ENCODE results near the gene AMD1. TPM values are rescaled to one million over a fixed set of nuclear protein-coding genes. Genes with fewer than 3 reads are reported as not detected.
"Not testable (repeated sequence)": the region's sequence is repeated elsewhere in the genome, so short reads cannot be mapped to it uniquely, and the experiment has no call there.

The AMD1 gene
- total RNA-seq, 4 donors from 2014 or later = 46.2 to 93.1 (median 59.6) TPM

DNA sequence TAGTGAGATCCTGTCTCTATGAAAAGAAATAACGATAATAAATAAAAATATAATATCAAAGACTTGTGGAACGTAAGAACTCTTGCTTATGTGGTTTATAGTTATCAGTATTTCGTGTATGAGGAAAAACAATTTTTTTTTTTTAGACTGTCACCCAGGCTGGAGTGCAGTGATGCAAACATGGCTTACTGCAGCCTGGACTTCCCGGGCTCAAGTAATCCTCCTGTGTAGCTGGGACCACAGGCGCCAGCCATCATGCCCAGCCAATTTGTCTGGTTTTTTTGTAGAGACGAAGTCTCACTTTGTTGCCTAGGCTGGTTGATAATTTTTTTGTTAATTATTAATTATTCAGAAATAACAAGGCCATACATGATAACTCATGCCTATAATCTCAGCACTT is 40.8 kb upstream of the AMD1 start:
- Histone ChIP-seq H3K4me1 (no peaks in the 10 kb centered on the region), H3K36me3 (no peaks in the 10 kb centered on the region), H3K27me3 (no peaks in the 10 kb centered on the region), H3K4me3 (no peak overlapping the region), H3K27ac (replicated peaks in 1 of 4) (no peak overlapping the region), H3K9me3 (no peaks in the 10 kb centered on the region)
- intact Hi-C loops (cut with DNase I) = no loop called here
- WGBS = 94% methylated on average over 6 of the region's 6 CpGs
- TF ChIP-seq, protein P1, sequence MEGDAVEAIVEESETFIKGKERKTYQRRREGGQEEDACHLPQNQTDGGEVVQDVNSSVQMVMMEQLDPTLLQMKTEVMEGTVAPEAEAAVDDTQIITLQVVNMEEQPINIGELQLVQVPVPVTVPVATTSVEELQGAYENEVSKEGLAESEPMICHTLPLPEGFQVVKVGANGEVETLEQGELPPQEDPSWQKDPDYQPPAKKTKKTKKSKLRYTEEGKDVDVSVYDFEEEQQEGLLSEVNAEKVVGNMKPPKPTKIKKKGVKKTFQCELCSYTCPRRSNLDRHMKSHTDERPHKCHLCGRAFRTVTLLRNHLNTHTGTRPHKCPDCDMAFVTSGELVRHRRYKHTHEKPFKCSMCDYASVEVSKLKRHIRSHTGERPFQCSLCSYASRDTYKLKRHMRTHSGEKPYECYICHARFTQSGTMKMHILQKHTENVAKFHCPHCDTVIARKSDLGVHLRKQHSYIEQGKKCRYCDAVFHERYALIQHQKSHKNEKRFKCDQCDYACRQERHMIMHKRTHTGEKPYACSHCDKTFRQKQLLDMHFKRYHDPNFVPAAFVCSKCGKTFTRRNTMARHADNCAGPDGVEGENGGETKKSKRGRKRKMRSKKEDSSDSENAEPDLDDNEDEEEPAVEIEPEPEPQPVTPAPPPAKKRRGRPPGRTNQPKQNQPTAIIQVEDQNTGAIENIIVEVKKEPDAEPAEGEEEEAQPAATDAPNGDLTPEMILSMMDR (IDR thresholded peaks at IDR 0.05) = no peak
- TF ChIP-seq EP300 (IDR thresholded peaks at IDR 0.05) (no peak), POLR2A (IDR thresholded peaks at IDR 0.05; ENCODE audit: low read depth) (no peak), POLR2AphosphoS5 (IDR thresholded peaks at IDR 0.05) (no peak)
- no peak for DNase-seq (ENCODE audit: extremely low spot score)

GRCh38 chr6:110835751-110836150 is 38.8 kb upstream of the AMD1 start:
- intact Hi-C loops (cut with DNase I); H3K4me3 ChIP-seq; H3K36me3 ChIP-seq; H3K27ac ChIP-seq (replicated peaks in 1 of 4); DNase-seq (ENCODE audit: extremely low spot score); H3K9me3 ChIP-seq; H3K4me1 ChIP-seq; H3K27me3 ChIP-seq: not testable (repeated sequence)
- WGBS = 88% methylated on average over 5 of the region's 5 CpGs

DNA sequence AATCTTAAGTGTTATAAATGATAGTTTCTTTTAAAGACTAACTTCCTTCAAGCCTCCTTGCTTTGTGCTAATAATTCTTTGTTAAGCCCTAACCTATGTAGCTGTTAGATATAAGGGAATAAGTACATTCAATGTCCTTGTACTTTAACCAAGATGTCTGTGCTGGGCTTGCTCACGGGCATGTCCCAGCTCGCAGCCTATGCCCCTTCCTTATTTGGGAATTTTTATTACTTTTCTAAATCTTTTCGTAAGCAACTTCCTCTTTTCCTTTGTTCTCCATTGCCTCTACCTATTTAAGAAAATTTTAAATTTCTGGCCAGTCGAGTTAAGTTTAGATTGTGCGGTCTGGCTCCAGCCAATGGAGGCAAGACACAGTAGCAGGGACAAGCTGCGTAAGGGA is 33.3 kb upstream of the AMD1 start:
- no peak for DNase-seq (ENCODE audit: extremely low spot score)

DNA sequence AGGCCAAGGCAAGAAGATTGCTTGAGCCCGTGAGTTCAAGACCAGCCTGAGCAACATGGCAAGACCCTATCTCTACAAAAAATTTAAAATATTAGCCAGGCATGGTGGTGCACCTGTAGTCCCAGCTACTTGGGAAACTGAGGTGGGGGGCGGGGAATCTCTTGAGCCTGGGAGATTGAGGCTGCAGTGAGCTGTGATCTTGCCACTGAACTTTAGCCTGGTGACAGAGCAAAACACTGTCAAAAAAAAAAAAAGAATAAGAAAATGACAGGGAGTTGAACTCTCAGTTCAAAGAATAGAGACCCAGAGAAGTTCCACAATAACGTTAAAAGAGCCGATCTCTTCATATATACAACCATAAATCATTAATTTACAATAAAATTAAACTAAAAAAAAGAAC is 24.8 kb upstream of the AMD1 start:
- no peak for DNase-seq (ENCODE audit: extremely low spot score)
- H3K36me3 ChIP-seq = no peaks in the 10 kb centered on the region
- WGBS = 74% methylated on average over 4 of the region's 4 CpGs
- intact Hi-C loops (cut with DNase I) = no loop called here
- no peak overlapping the region for H3K4me3 ChIP-seq
- no peaks in the 10 kb centered on the region for H3K9me3 ChIP-seq
- TF ChIP-seq POLR2AphosphoS5 (IDR thresholded peaks at IDR 0.05) (no peak), EP300 (IDR thresholded peaks at IDR 0.05) (no peak), POLR2A (IDR thresholded peaks at IDR 0.05; ENCODE audit: low read depth) (no peak)
- TF ChIP-seq, protein P1 (IDR thresholded peaks at IDR 0.05) = no peak
- no peaks in the 10 kb centered on the region for H3K27me3 ChIP-seq
- no peak overlapping the region for H3K27ac ChIP-seq (replicated peaks in 1 of 4)
- H3K4me1 ChIP-seq = no peaks in the 10 kb centered on the region

More for the DNA sequence above, 33.3 kb upstream of the AMD1 start:
- TF ChIP-seq, protein P1 (IDR thresholded peaks at IDR 0.05) = no peak
- TF ChIP-seq POLR2A (IDR thresholded peaks at IDR 0.05; ENCODE audit: low read depth) = no peak
- TF ChIP-seq POLR2AphosphoS5 (IDR thresholded peaks at IDR 0.05) = no peak
- no peak for TF ChIP-seq EP300 (IDR thresholded peaks at IDR 0.05)
- H3K9me3 ChIP-seq = no peaks in the 10 kb centered on the region
- no peak overlapping the region for H3K4me3 ChIP-seq
- intact Hi-C loops (cut with DNase I) = no loop called here
- H3K36me3 ChIP-seq = no peaks in the 10 kb centered on the region
- 86% methylated on average over 6 of the region's 6 CpGs for WGBS
- H3K27me3 ChIP-seq = no peaks in the 10 kb centered on the region
- H3K27ac ChIP-seq (replicated peaks in 1 of 4) = no peak overlapping the region
- no peaks in the 10 kb centered on the region for H3K4me1 ChIP-seq

DNA sequence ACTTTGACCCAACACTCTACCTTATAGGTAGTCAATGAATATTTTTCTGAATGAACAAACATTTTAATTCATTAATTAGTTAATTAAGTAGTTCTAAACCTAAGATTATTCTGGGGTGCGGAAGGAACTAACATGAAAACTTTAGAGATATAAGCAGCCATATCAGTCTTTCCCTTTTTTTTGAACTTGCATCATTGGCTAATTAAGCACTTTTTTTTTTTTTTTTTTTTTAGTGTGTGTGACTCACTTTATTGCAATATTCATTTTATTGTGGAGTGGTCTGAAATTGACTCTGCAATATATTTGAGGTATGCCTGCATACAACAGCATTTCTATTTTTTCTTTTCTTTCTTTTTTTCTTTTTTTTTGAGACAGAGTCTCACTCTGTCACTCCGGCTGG is 21.8 kb upstream of the AMD1 start:
- Histone ChIP-seq H3K27ac (replicated peaks in 1 of 4) (no peak overlapping the region), H3K4me1 (no peaks in the 10 kb centered on the region), H3K9me3 (no peaks in the 10 kb centered on the region), H3K36me3 (no peaks in the 10 kb centered on the region), H3K27me3 (no peaks in the 10 kb centered on the region), H3K4me3 (no peak overlapping the region)
- TF ChIP-seq, protein P1 (IDR thresholded peaks at IDR 0.05) = no peak
- intact Hi-C loops (cut with DNase I) = no loop called here
- WGBS = 98% methylated on average over 2 of the region's 2 CpGs
- DNase-seq (ENCODE audit: extremely low spot score) = no peak

Measured in esophagus muscularis mucosa (tissue), 4 donors.